Fibroblast of skin of left biceps (primary cell): ENCODE data around the gene BCAR3.

Experiments used
- DNase-seq, 2 experiments: peaks; one replicate each; pipeline ENCODE4 v3.0.0-alpha.2; 2013; ENCODE audit warnings: low read depth in 2 of 2

The BCAR3 gene

GRCh38 chr1:93616221-93616995 lies 65.2 kb downstream of the BCAR3 start:
- no peak for DNase-seq

GRCh38 chr1:93615582-93616150 lies 66.0 kb downstream of the BCAR3 start:
- peak; percentile 87 to 88 for DNase-seq

DNA sequence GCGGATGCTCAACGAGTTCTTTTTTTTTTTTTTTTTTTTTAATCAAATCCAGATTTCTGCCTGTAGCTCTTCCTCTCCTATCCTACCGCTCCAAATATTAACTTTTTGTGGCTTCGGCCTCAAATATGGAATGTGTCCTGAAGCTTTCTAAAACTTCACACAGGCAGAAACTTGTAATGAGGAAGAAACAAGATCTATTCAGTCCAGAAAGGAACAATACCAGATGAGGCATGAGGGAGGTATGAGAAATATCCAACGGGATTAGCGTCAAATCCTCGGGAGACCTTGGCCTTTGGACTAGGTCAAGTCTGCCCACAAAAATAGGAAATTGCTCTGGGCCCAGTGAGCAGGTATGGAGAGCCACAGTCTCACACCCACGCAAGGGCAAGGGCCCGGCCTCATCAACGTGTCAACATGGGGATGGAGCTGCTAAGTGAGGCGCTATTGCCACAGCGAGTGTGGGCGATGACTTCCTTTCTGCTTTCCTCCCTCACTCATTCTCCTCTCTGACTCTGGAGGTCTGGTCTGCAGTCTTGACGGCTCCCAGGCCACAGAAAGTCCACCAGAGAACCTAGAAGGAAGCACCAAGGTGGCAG lies 66.6 kb downstream of the BCAR3 start:
- peak; percentile 94 to 95 for DNase-seq

- no peak for DNase-seq
Observed at GRCh38 chr1:93614541-93614940, 67.1 kb downstream of the BCAR3 start.

- no peak for DNase-seq
Observed at GRCh38 chr1:93613898-93614297, 67.7 kb downstream of the BCAR3 start.

- DNase-seq: no peak
Observed at GRCh38 chr1:93612510-93612909, 69.1 kb downstream of the BCAR3 start.

DNA sequence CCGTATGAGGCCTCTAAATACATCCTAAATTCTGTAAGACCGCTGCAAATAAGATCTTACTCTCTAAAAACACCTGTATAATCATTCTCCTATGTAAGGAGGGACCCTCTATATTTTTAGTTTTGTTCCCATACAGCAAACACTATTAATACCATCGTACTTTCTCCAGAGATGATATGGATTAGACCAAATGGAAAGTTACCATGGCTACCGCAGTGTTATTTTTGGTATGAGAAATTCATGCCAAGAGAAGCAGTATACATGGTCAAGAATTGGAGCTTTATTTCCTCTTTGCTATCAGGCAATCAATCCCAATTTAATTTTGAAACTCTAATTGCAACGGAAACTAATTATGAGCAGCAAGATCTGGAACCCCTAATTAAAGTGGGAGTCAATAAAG lies 70.0 kb downstream of the BCAR3 start:
- no peak for DNase-seq

DNA sequence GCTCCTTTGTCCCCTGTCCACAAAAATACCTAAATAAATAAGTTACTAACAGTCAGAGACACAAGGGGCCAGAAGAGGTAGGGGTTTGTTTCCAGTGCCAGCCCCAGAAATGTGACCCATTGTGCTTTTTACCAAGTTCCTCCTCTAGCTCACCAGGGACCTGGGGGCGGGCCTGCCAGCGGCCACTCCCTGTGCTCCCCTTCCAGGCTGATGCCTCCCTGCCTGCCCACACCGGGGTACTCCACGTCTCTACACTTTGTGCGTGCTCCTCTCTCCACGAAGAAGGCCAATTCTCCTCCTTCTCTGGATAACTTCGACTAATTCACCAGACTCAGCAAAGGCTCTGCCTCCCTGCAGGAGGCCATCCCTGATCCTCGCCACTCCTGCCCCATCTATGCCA lies 72.1 kb downstream of the BCAR3 start:
- DNase-seq: no peak

- DNase-seq: peak in 1 of 2 experiments; percentile 64
Observed at GRCh38 chr1:93608187-93609109, 73.2 kb downstream of the BCAR3 start.

GRCh38 chr1:93607814-93608186 lies 73.8 kb downstream of the BCAR3 start:
- DNase-seq: no peak

DNA sequence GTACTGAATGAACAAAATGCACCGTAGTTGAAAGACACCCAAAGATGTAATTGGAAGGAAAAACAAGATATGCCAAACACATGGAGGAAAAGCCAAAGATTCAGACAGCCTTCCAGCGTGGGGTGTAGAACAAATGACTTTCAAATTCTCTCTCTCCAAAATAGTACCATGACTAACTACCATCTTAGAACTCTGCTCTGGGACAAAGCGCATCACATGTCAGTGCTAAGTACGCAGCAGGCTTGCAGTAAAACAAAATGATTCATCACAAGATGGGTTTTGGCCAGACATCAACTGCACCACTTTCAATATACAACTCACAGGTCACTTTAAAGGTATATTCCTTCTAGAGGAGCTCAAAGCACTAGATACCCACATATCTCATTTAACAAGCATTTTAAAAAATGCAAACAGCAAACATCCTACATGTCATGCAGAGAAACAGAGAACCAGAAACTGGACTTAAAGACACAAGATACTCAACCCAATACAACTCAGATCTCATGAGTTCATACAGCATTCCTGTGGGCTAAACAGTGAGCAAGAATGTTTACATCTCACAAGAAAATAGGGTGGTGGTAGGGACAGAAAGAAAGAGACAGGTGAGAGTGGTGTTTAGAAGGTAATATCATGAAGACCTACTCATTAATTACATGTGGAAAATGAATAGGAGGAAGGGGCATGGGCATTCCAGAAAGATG lies 75.7 kb downstream of the BCAR3 start:
- DNase-seq: peak in 1 of 2 experiments; percentile 69

DNA sequence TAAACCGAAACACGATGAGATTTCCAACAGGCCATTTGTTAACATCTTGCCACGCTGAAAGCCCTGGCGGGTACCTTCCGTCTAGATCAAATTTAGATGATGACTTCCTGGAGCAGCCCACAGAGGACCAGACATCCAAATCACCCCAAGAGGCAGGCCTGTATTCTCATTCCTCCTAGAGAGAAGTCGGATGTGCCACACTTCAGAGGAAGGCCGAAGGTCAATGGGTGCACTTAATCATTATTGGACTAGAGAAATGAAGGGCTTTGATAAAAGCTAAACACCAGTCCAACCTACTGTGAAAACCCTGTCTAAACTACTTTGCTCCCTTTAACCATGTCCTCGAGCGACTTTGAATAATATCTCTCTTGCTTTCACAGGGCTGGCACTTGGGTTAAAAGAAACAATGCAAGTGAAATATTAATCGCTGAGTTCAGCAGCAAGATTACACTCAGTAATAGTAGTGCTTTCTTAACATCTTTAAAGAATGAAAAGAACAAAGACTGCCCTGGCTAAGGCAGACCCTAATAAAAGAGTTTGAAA lies 76.5 kb downstream of the BCAR3 start:
- no peak for DNase-seq

GRCh38 chr1:93604411-93604810 lies 77.2 kb downstream of the BCAR3 start:
- DNase-seq: no peak

- no peak for DNase-seq
Observed at GRCh38 chr1:93603601-93604000, 78.0 kb downstream of the BCAR3 start.

GRCh38 chr1:93603106-93603505 lies 78.5 kb downstream of the BCAR3 start:
- DNase-seq: no peak

- no peak for DNase-seq
Observed at GRCh38 chr1:93602101-93602500, 79.5 kb downstream of the BCAR3 start.

- DNase-seq: no peak
Observed at GRCh38 chr1:93601686-93602085, 80.0 kb downstream of the BCAR3 start.

- DNase-seq: no peak
Observed at GRCh38 chr1:93600663-93601062, 81.0 kb downstream of the BCAR3 start.

- DNase-seq: no peak
Observed at GRCh38 chr1:93599479-93599878, 82.2 kb downstream of the BCAR3 start.

DNA sequence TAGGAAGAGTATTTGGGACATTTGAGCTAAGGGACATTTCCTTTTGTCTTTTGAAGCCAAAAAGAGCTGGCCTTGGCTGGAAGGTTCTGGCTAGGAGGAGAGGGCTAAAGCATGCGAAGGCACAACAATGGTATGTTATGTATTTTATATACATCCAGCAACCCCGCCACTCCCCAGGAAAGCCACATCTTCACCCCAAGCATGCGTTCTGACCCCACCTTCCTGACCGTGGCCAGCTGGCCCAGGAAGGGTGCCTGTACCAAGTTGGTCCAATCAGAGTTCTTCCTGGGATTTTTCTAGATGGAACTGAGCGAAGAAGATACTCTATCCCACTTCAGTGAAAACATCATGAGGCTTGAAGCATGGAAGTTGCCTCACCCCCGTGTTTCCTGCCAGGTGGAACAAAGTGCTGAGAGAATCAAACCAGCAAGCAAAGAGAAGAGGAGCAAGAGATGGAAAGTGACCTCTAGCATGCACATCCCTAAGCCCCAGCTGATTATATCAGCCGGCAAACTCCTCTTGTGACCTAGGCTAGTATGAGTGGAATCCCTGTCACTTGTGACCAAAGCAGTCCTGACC lies 82.7 kb downstream of the BCAR3 start:
- DNase-seq: no peak

- DNase-seq: no peak
Observed at GRCh38 chr1:93598396-93598795, 83.2 kb downstream of the BCAR3 start.
